GM18861 (cell line): Measurements from ENCODE around the gene FNIP2.
"Not testable (repeated sequence)": the region's sequence is repeated elsewhere in the genome, so short reads cannot be mapped to it uniquely, and the experiment has no call there.

Experiments
- ATAC-seq: cut with Tn5 transposase; IDR thresholded peaks from one replicate; pipeline ENCODE4 v1.9.1; 2021; ENCODE audit not compliant: unreplicated experiment

Gene FNIP2

DNA sequence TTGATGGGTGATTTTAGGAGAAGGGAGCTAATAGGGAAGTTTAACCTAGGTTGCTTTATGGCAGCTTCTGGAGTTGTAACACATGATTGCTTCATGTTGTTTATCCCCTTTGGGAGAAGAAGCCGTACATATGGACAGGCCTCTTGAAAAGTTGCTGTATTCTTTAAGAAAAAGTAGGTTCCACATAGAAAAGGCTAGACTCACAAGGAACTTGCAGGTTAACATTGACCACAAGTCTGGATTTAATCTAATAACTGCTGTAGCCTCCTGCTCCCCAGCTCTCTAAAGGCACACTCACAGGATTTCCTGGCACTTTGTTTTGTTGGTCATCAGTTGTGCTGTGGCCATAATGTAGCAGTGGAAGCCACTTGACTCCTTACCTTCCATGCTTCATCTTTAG, 19.7 kb downstream of the FNIP2 start:
- ATAC-seq: no peak

DNA sequence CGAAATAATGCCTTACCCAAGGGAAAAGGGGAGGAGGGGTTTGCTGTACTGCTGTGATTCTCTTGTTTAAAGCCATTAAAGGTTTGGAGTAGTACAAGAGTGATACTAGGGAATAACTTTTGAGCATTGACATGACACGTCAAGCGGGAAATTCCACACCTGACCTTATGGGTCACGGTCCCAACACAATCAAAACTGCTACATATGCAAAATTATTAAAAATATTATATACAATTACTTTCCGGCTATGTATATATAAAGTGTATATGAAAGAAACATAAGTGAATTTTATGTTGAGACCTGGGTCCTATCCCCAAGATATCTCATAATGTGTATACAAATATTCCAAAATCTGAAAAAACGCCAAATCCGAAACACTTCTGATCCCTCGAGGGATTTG, 21.0 kb downstream of the FNIP2 start:
- no peak for ATAC-seq

DNA sequence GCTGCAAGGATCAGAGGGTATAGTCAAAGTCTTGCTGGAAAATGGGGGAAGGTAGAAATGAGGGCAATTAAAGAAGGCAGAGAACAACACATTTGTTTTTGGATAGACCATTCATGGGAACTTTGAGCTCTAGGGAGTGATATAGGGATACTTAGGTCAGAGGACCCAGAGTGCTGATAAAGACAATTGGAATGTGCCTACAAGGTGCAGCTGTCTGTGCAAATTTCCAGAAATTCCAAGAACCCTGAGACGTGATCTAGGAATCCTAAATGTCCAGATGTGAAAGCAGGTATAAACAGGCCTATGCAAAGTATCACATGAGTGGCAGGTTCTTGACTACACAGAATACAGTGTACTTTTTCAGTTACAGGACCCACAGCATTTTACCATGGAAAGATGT, 24.2 kb downstream of the FNIP2 start:
- ATAC-seq: no peak

DNA sequence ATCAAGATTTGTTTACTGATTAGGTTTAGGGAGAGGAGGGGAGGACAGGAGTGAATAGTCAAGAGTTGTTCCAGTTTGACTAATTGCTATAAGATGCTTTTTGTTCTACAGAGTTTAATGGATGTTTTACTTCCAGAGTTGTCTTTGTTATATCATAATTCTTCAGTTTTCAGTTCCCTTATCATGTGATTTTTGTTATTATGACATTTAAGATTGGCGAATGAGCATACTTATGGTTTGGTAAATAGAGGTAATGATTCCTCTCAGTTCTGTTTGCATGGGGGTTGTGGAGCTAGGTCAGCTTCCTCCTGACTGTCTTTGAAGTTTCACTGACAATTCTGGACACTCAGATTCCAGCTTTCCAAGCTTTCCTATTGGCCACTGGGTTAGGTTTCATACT, 24.6 kb downstream of the FNIP2 start:
- not testable (repeated sequence) for ATAC-seq

DNA sequence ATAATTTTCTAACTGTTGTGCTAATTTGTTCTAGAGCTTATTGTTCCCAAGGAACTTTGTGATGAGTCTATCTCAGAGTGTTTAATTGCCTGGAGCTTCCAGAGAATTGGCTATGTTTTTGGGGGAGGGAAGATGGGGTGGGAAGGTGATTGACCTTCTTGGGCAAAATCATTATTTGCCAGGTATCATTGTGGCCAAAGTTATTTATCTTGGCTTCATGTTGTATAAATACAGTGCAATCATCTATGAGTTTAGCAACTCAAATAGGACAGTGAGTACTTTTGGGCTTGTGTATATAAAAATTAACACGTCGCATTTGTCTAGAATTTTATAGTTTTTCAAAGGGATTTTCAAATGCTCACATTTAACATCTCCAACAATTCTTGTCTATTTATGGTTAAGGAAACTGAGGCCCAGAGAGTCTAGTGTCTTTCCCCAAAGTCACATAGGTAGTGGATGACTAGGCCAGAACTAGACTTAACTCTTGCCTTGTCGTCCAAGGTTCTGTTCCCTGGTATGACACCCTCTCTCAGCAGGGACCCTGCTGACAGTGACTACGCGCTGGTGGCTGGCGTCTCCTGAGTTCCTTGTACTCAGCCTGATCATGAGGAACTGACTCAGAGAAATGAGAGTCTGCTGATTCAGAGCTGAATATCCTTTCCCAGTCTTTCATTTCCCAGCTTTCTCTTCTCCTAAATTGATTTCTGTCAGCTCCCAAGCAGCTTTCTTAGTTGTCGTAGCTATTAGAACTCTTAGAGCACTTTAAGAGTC, 27.7 kb downstream of the FNIP2 start:
- ATAC-seq: no peak

DNA sequence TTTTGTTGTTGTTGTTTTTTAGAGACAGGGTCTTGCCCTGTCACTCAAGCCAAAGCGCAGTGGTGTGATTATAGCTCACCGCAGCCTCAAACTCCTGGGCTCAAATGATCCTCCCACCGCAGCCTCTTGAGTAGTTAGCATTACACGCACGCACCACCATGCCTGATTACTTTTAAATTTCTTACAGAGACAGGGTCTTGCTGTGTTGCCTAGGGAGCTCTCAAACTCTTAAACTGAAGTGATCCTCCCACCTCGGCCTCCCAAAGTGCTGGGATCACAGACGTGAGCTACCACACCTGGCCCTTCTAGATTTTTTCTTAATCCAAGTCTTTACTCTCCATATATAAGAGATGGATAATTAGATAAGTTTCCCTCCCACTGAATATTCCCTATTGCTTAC, 29.2 kb downstream of the FNIP2 start:
- no peak for ATAC-seq

DNA sequence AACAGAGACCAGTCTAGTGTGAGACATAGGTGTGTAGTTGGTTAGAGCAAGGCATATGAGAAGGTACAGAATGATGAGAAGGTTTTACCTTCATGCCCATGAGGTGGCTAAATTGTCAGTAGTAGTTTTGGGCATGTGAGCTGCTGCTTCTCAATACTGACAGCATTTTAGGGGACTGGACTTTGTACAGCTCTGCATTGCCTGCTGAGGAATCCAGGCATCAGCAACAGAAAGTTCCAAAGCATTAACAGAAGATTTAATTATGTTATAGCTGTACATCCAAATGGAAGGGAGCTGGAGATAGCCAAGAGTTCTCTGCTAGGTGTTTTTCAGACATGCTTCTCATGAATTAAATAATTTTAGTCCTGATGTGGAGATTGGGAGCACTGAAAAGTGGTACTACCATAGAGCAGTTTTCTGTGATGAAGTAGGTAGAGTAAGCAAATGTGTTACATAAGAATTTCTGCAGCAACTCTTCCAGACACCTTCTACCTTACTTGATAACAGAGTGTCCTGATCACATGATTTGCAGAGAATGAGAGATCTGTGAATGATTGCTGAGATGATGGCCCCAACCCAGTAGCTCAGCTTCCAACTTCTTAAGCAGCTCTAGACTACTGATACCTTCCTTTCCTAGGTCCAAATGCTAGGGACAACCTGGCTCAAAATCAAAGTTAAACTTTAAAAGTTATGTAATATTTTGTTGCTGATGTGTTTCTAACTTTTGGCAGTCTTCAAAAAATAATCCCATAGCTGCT, 30.4 kb downstream of the FNIP2 start:
- peak; percentile 59 for ATAC-seq

DNA sequence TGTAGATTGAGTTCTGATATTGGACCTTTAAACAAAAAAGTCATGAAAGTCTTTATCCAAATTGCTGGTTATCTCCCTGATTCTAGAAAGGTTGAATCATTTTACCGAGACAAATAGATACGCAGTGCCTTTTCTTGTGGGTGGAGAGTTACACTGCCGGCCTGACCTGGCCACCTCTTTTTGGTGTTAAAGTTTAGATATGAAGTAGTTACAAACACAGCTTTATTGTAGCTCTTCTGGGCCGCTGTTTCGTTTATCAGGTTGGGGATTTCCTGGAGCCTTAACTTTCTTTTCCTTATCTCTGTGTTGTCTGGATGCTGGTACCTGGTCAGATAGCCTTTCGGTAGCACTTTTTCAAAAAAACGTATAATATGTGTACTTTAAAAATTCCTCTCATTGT, 31.0 kb downstream of the FNIP2 start:
- ATAC-seq: no peak

DNA sequence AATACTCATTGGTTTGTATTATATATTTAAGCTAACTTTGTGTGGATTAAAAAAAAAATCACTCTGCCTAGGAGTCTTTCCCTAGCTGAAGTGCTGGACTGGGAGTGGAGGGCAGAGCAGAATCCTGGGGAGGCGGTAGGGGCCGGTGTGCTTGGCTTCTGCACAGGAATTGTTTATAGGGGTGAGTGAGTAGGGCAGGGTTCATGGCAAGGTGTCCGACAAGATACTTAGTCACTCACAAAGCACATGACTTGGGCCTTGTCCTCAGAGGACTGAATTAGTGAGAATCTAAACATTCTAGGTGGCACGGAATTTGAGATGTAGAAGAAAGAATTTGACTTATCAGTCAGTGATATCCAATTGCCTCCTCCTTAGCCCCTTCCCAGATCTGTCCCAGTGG, 32.2 kb downstream of the FNIP2 start:
- ATAC-seq: no peak

DNA sequence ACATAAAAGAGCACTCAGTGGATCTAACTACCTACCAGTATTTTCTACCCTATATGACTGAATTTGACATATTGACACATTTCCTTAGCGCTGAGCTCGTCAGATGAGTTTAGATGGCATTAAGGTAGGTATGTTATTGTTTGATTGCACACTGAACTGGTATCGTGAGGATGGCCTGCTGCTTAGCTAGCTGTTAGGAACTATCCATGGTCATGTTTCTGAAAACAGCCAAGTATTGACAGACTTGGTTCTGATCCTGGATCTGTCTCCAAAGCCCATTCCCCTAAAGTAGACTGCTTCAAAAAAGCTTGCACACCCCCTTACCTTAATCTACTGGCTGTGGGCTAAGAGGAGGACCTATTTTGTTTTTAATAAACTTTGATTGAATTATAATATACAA, 32.9 kb downstream of the FNIP2 start:
- ATAC-seq: no peak

DNA sequence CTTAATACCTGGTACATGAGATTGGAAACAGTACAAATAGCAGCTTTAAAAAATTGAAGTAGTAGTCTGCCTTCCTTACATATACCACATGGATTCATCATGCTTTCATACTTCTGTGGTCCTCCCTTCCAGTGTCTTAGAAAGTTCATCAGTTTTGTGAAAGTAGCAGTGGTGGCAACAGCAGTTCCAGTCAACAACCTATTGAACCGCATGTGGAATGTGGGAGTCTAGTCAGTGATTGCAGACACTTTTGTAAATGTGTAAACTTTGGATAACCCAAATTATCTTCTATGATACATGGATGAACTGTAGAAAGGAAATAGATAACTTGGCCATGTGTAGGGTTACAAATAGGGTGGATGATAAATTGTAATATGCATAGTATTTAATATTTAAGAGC, 34.1 kb downstream of the FNIP2 start:
- no peak for ATAC-seq

DNA sequence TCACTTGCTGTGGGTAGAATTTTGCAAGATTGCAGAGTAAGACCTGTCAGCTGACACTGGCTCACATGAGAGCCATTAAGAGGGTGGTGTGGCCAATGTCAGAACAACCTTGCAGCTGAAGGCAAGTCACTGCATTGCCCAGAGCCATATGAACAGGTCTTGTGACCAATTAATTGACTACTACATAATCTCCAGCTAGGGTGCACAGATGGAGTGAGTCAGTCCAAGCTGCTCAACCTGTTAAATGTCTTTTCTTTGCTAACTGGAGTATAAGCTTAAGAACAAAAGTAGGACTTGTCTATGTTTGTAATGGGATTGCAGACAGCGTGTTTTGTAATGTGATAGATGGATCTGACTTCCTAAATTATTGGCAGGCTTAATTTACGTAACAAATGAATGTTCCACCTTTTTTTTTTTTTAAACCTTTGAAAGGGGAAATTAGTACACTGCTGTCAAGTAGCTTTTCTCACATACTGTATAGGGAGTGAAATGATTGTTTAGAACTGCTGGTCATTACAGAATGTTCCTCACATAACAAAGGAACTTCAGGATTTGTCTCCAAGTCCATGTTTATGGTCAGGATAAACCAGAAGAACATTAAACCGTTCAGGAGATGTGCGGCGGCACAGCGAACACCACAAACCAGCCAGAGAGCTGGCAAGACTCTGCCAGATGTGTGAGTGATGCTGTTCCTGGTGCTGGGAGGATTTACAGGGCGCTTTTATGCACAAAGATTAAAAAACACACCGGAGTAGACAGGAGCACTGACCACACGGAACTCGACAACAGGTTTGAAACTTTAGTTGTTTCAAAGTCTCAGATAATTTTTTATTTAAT, 37.0 kb downstream of the FNIP2 start:
- ATAC-seq: no peak

DNA sequence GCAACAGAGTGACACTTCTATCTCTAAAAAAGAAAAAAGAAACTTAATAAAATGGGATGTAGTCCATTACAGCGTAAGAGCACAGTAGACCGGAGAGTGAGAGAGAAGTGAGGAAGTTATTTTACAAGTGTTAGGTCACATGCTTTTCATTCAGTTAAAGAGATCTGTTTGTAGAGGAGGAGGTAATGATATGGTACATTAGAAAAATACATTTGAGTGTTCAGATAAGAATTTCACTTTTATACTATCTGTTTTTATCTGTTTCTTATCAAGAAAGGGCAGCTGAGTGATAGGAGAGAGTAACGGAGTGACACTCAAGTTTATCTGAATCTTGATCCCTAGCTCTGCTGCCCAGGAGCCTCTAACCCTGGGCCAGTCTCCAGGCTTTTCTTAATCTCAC, 38.9 kb downstream of the FNIP2 start:
- ATAC-seq: no peak

DNA sequence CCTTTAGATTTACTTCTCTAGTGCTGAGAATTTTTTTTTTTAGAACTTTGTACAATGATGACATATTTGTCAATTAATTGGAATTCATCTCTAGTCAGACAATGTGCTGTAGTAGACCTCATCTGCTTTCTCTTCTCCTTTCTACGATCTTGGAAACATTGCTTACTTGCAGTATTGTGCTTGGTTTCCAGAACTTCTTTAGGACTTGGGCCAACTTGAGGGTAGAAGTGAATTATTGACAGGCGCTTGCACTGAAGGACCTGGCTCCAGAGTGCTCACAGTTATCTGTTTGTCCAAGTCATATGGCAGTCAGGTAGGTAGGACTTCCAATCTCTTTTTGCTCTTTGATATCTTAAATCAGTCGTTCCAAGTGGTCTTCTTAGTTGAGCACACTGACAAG, 39.6 kb downstream of the FNIP2 start:
- ATAC-seq: no peak

DNA sequence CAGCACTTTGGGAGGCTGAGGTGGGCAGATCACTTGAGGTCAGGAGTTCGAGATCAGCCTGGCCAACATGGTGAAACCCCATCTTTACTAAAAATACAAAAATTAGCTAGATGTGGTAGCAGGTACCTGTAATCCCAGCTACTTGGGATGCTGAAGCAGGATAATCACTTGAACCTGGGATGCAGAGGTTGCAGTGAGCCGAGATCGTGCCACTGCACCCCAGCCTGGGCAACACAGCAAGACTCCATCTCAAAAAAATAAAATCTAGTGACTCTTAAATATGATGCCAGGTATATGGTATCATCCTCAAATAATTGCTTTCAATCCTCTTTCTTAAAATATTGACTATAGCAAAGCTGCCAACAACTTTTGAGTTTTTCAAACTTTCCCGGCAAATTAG, 40.4 kb downstream of the FNIP2 start:
- not testable (repeated sequence) for ATAC-seq

DNA sequence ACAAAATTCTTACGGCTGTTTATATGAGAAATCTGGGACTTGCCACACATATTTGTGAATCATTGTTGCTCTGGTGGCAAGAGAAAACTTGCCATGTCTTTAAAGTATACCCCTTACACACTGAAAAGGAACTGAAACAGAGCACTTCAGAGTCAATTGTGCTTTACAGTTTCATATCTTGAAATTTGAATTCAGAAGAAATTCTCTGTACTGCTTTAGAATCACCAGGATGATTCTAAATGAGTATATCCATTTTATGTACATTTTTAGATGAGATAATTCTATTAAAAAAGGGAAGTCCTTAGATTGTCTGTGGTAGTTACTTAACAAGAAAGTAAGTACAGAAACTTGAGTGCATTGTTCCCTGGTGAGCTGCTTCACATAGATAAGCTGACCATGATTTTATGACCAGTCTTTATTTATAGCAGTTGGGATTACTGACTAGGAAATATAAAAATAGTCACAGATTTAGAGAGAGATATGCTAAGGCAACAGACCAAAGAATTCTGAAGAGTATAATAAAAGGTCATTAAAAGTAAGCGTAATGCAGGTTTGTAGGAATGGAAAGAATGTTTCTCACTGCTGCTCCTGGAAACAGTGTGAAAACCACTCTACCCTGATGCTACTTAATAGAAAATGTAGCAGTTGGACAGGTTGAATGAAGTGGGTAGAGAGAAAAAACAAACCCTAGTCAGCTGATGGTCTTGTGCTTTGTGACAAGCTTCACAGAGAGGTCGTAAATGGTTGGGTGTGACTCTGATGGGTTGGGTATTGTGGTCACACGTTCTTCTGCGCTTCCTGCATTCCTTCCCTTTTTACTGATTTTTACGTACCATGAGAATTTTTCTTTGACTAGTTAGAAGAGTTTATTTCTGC, 41.0 kb downstream of the FNIP2 start:
- peak; percentile 75 for ATAC-seq

DNA sequence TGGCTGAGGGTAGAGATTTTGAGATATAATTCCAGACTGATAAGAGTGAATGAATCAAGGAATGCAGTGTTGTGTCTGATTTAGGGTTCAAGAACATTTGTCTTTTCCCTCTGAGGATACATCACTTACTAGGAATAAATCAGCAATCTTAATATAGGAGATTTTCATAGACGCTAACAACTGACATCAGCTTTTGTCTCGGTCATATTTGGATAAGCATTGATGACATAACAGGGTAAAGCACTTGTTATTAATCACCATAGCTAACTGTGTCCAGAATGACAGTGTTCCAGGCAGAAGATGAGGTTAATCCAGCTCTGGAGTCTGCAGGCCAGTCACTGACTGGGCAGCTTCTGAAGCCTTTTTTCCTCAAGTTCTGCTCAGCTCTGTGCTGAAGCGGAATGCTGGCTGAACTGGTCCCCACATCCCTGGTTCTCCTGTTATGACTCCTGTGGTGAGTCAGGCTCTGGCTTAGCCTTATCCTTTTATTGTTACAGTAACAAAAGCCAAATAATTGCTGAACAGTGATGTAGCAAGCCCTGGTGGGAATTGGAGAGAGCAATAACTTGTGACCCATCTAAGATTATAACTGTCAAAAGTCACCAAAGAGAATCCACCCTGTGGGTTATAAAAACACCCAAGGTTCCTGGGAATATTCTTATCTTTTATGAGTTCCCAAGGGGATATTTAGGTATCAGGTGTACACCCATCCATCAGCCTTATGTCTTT, 41.8 kb downstream of the FNIP2 start:
- no peak for ATAC-seq

DNA sequence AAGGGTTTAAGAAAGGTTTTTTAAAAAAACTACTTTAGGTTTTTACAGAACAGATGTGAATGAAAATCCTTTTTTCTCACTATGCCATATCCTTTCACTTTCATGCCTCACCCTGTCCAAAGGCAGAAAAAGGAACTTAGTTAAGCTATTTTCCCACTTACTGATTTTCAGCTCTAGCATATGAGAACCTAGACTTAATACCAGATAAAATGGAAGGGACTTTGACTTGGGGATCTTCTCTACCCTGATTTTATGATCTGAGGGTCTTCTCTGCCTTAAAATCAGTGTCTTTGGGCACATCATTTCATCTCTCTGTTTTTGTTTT, 42.4 kb downstream of the FNIP2 start:
- no peak for ATAC-seq

DNA sequence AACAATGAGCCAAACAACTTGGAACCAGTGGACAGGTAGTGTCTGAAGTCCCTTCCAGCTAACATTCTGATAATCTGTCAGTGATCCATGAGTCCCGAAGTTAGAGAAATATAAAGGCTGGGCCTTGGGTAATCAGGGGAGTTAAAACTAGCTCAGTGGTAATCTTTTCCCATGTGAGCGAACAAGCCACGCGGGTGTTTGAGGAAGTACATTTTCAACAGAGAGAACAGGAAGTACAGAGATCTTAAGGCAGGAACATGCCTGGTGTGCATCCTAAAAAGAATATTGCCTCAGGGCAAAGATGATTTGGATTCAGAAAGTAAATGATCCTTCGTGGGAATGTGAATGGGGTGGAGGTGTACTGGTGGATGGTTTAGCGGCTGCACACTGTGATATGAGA, 42.9 kb downstream of the FNIP2 start:
- peak; percentile 16 for ATAC-seq

DNA sequence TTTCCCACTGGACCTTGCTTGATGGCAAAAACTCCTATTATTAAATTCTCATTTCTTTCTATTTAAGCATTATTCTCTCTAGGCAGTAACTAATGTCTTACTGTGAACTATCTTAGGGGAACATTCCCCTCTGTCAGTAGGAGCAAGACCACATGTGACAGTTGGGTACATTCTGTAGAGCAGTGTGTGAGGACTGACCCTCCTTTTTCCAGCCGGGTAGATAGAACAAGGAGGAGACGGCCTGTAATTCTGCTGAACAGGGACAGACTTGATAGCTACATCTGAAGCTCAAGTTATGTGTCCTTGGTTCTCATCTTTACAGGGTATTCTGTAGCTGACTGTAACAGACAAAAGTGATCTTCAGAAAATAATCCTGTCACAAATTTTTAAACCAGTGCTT, 43.3 kb downstream of the FNIP2 start:
- ATAC-seq: no peak
